GM12878 (cell line): ENCODE measurements around the gene SSTR1. TPM values are rescaled to one million over a fixed set of nuclear protein-coding genes. Genes with fewer than 3 reads are reported as not detected.

Experiments
- ATAC-seq: fragments of 200-7000 bp; cut with Tn5 transposase; 3 replicates; pipeline ENCODE4 v1.9.1; 2020; ENCODE audit warnings: mild to moderate bottlenecking, moderate library complexity
- BruUV-seq: library from RNA; stranded (reverse); fragments of 400-500 nt; replicated peaks from 2 replicates; lab custom pipeline; 2021; lab: Mats Ljungman, UMichigan
- CTCF ChIA-PET: fragments of 300-600 bp; sonication (Branson Sonifier 250); formaldehyde crosslinking; extraction: SDS; loops from one replicate; lab custom pipeline; 2021; ENCODE audit warnings: inconsistent platforms; lab: Yijun Ruan, JAX
- POLR2A ChIA-PET: fragments of 350-600 bp; formaldehyde crosslinking; extraction: SDS; loops from one replicate; lab custom pipeline; 2021; ENCODE audit warnings: inconsistent platforms; lab: Charles Lee
- RAD21 ChIA-PET: fragments of 300-600 bp; sonication (Branson Sonifier 250); formaldehyde crosslinking; loops from one replicate; lab custom pipeline; 2023; ENCODE audit warnings: antibody characterized with exemption; ENCODE audit not compliant: unreplicated experiment; lab: Charles Lee
- SMC1A ChIA-PET: fragments of 300-600 bp; sonication (Branson Sonifier 250); formaldehyde crosslinking; loops from one replicate; lab custom pipeline; 2023; ENCODE audit not compliant: unreplicated experiment, uncharacterized antibody; lab: Charles Lee
- DNase-seq: peaks from one replicate; pipeline ENCODE4 v3.0.0-alpha.2; 2011; ENCODE audit warnings: low read depth, low spot score
- FAIRE-seq: peaks from 3 replicates; lab custom pipeline; 2011; peaks lifted over from hg19 to GRCh38; lab: Jason Lieb, UNC
- H2AFZ ChIP-seq: 2 replicates; pipeline ENCODE4 v1.6.0; 2011; ENCODE audit warnings: low read depth, low read length, control low read depth; ENCODE audit not compliant: control insufficient read depth
- H3K27ac ChIP-seq: 2 replicates; pipeline ENCODE4 v1.5.1; 2011; ENCODE audit warnings: control low read depth; ENCODE audit not compliant: control insufficient read depth, insufficient read depth
- H3K27me3 ChIP-seq, 2 experiments: replicated peaks in 1 of 2; 2 replicates each; pipeline versions ENCODE4 v1.6.0 to v1.6.1; 2011; ENCODE audit warnings: low read length in 1 of 2; ENCODE audit not compliant: control insufficient read depth in 2 of 2, insufficient read depth in 2 of 2
- H3K36me3 ChIP-seq, 2 experiments: 2 replicates each; pipeline ENCODE4 v1.5.1; 2011; ENCODE audit warnings: low read length in 1 of 2; ENCODE audit not compliant: control insufficient read depth in 2 of 2, insufficient read depth in 2 of 2
- H3K4me1 ChIP-seq: 2 replicates; pipeline ENCODE4 v1.6.1; 2011; ENCODE audit warnings: mild to moderate bottlenecking, low read length, moderate library complexity, mixed read lengths; ENCODE audit not compliant: control insufficient read depth, insufficient read depth
- H3K4me2 ChIP-seq: 2 replicates; pipeline ENCODE4 v1.6.0; 2011; ENCODE audit warnings: control low read depth; ENCODE audit not compliant: control insufficient read depth, insufficient read depth
- H3K4me3 ChIP-seq: fragments of 200-600 bp; sonication (generic); 2 replicates; pipeline ENCODE4 v1.5.1; 2016
- H3K79me2 ChIP-seq: 2 replicates; pipeline ENCODE4 v1.6.0; 2011; ENCODE audit warnings: low read length; ENCODE audit not compliant: control insufficient read depth, insufficient read depth
- H3K9ac ChIP-seq: 2 replicates; pipeline ENCODE4 v1.8.0; 2011; ENCODE audit warnings: low read length, control low read depth, mixed read lengths; ENCODE audit not compliant: control insufficient read depth, insufficient read depth
- H3K9me3 ChIP-seq: replicated peaks from 3 replicates; pipeline ENCODE4 v1.5.1; 2011; ENCODE audit warnings: mild to moderate bottlenecking, low read length; ENCODE audit not compliant: control insufficient read depth, insufficient read depth
- H4K20me1 ChIP-seq: 2 replicates; pipeline ENCODE4 v1.6.0; 2011; ENCODE audit not compliant: control insufficient read depth, insufficient read depth
- CTCF ChIP-seq, 3 experiments: IDR thresholded peaks in 2 of 3; conservative IDR thresholded peaks in 1 of 3; 2 replicates each; pipeline ENCODE4 v1.5.1; 2011; ENCODE audit warnings: low read depth in 3 of 3, low read length in 3 of 3, mild to moderate bottlenecking in 3 of 3, control low read depth in 2 of 3, moderate library complexity in 2 of 3, inconsistent platforms in 1 of 3, mixed read lengths in 1 of 3; ENCODE audit not compliant: control insufficient read depth in 2 of 3, insufficient read depth in 1 of 3; ENCODE audit errors: extremely low read depth in 1 of 3
- JUND ChIP-seq: IDR thresholded peaks from 2 replicates; pipeline ENCODE4 v1.6.1; 2012; ENCODE audit warnings: low read depth, mild to moderate bottlenecking, low read length, improper control_type of control experiment, moderate library complexity
- LARP7 ChIP-seq: fragments of 450-650 bp; IDR thresholded peaks from 2 replicates; pipeline ENCODE4 v1.6.1; 2017; ENCODE audit warnings: mild to moderate bottlenecking
- MTA2 ChIP-seq: fragments of 450-650 bp; IDR thresholded peaks from 2 replicates; pipeline ENCODE4 v1.6.1; 2016; ENCODE audit warnings: low read depth, mild to moderate bottlenecking, moderate library complexity
- MXI1 ChIP-seq: fragments of 150-350 bp; IDR thresholded peaks from 2 replicates; pipeline ENCODE4 v1.6.1; 2011; ENCODE audit warnings: low read depth, mild to moderate bottlenecking, inconsistent platforms, low read length, improper control_type of control experiment
- MYC ChIP-seq: IDR thresholded peaks from 2 replicates; pipeline ENCODE4 v1.6.1; 2011; ENCODE audit warnings: mild to moderate bottlenecking, low read length, moderate library complexity, inconsistent platforms; ENCODE audit not compliant: insufficient read depth, insufficient replicate concordance, insufficient read length, severe bottlenecking
- NR2C1 ChIP-seq: fragments of 450-650 bp; IDR thresholded peaks from 2 replicates; pipeline ENCODE4 v1.6.1; 2017; ENCODE audit warnings: antibody characterized with exemption, mild to moderate bottlenecking, moderate library complexity
- SIX5 ChIP-seq: IDR thresholded peaks from 2 replicates; pipeline ENCODE4 v1.6.1; 2011; ENCODE audit warnings: mild to moderate bottlenecking, low read depth, low read length, moderate library complexity; ENCODE audit not compliant: severe bottlenecking
- SKIL ChIP-seq: fragments of 450-650 bp; IDR thresholded peaks from 2 replicates; pipeline ENCODE4 v1.6.1; 2017; ENCODE audit warnings: mild to moderate bottlenecking, low read depth, inconsistent platforms; ENCODE audit not compliant: poor library complexity, severe bottlenecking
- SP1 ChIP-seq: IDR thresholded peaks from one replicate; pipeline ENCODE4 v1.6.1; 2011; ENCODE audit warnings: low read depth, low read length
- SREBF1 ChIP-seq: IDR thresholded peaks from 2 replicates; pipeline ENCODE4 v1.6.1; 2012; ENCODE audit warnings: mild to moderate bottlenecking, low read length
- ZBED1 ChIP-seq: IDR thresholded peaks from 2 replicates; pipeline ENCODE4 v1.6.1; 2016; ENCODE audit warnings: borderline replicate concordance
- WGBS: methylation state at CpG from one replicate; pipeline ENCODE4 v1.1.6; 2016; ENCODE audit warnings: low lambda C conversion rate; ENCODE audit not compliant: insufficient replicate concordance, insufficient coverage; ENCODE audit errors: missing lambda C conversion rate; 5-methylcytosine and 5-hydroxymethylcytosine counted together
- in situ Hi-C: fragments of 300-500 bp; cut with MboI; formaldehyde crosslinking; loops from 9 replicates; pipeline ENCODE4 v1.14.3; 2018; ENCODE audit warnings: mixed read lengths
- intact Hi-C: fragments of 100-400 bp; cut with micrococcal nuclease; formaldehyde crosslinking; loops from one replicate; pipeline ENCODE4 v1.14.2; 2022; ENCODE audit not compliant: unreplicated experiment
- polyA plus RNA-seq, 11 experiments: library from polyadenylated mRNA; depleted of rRNA in 4 of 11; unstranded in 6 of 11; stranded (reverse) in 5 of 11; fragments of >200 nt; fragmentation: Nextera tagmentation in 4 of 11; fragmentation: Illumina TruSeq in 1 of 11; extraction: Ambion mirVana in 4 of 11; extraction: Trizol in 1 of 11; gene quantifications; 1 replicate in 1 of 11; 2 replicates in 10 of 11; pipeline versions ENCODE4 v1.2.1 to v1.2.3, GENCODE V29; 2011 to 2016; ENCODE audit warnings: inconsistent platforms in 2 of 11, missing spikeins in 2 of 11, low read depth in 1 of 11
- total RNA-seq, 4 experiments: library from RNA; depleted of rRNA in 3 of 4; stranded (reverse); fragments of >200 nt in 3 of 4; fragmentation: Illumina TruSeq in 1 of 4; extraction: Trizol in 1 of 4; gene quantifications; 2 replicates each; pipeline versions ENCODE4 v1.2.1 to v1.2.3, GENCODE V29; 2013 to 2021
- TF ChIP-seq, protein P1 (sequence below): fragments of 450-650 bp; IDR thresholded peaks from 2 replicates; pipeline ENCODE4 v1.6.1; 2017; ENCODE audit warnings: low read depth, mild to moderate bottlenecking, moderate library complexity
- TF ChIP-seq, protein P2 (sequence below): IDR thresholded peaks from 2 replicates; pipeline ENCODE4 v1.6.1; 2012; ENCODE audit warnings: low read length, inconsistent platforms
- TF ChIP-seq, protein P3 (sequence below): fragments of 450-650 bp; IDR thresholded peaks from 2 replicates; pipeline ENCODE4 v1.6.1; 2016; ENCODE audit warnings: mild to moderate bottlenecking

Gene SSTR1
- total and polyA plus RNA-seq, 10 of the 15 experiments (the other 5 are each of a cell fraction or from before 2014, with no cell fraction given), result 0.01 to 0.05 TPM; not detected in 8

DNA sequence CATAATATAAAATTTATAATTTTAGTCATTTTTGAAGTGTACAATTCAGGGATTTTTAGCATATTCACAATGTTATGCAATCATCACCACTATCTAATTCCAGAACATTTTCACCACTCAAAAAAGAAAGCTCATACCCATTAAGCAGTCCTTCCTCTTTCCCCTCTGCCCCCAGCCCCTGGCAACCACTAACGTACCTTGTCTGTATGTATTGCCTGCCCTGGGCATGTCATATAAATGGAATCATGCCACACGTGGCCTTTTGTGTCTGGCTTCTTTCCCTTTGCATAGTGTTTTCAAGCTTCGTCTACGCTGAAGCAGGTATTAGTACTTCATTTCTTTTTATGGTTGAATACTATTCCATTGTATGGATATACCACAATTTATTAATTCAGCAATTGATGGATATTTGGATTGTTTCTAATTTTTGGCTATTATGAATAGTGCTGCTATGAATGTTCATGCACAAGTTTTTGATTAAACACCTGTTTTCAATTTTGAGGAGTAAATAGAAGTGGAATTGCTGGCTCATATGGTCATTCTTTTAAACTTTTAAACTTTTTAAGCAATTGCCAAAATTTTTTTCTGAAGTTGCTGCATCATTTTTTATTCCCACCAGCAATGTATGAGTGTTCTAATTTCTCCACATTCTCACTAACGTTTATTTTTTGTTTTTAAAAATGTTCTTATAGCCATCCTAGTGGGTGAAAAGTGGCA lies 1.6 kb upstream of the SSTR1 start:
- Histone ChIP-seq H3K36me3 (no peaks in the 10 kb centered on the region), H3K9me3 (no peaks in the 10 kb centered on the region; the same call in 2 of the 3 replicates), H2AFZ (no peak overlapping the region), H4K20me1 (no peaks in the 10 kb centered on the region), H3K4me1 (no peaks in the 10 kb centered on the region), H3K79me2 (no peaks in the 10 kb centered on the region), H3K9ac (no peak overlapping the region), H3K27me3 (no peaks in the 10 kb centered on the region), H3K4me2 (no peak overlapping the region), H3K4me3 (no peak overlapping the region), H3K27ac (no peak overlapping the region)
- ChIA-PET RAD21 (no interaction called here), SMC1A (no interaction called here), POLR2A (no interaction called here), CTCF (no interaction called here)
- DNase-seq (no peak), ATAC-seq (no peak), FAIRE-seq (no peak)
- WGBS, result 28% methylated on average over 5 of the region's 5 CpGs
- BruUV-seq, result no TSS peak
- intact Hi-C loops (no loop called here), in situ Hi-C loops (no loop called here)
- TF ChIP-seq, protein P1, sequence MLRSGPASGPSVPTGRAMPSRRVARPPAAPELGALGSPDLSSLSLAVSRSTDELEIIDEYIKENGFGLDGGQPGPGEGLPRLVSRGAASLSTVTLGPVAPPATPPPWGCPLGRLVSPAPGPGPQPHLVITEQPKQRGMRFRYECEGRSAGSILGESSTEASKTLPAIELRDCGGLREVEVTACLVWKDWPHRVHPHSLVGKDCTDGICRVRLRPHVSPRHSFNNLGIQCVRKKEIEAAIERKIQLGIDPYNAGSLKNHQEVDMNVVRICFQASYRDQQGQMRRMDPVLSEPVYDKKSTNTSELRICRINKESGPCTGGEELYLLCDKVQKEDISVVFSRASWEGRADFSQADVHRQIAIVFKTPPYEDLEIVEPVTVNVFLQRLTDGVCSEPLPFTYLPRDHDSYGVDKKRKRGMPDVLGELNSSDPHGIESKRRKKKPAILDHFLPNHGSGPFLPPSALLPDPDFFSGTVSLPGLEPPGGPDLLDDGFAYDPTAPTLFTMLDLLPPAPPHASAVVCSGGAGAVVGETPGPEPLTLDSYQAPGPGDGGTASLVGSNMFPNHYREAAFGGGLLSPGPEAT, result no peak
- TF ChIP-seq SKIL (no peak), SREBF1 (no peak), MYC (no peak), ZBED1 (no peak), MTA2 (no peak), JUND (no peak), SIX5 (no peak), MXI1 (no peak), LARP7 (no peak), SP1 (no peak), NR2C1 (no peak), CTCF (IDR thresholded peaks at IDR 0.05 in 2 of 3, conservative IDR thresholded peaks at IDR 0.05 in 1 of 3; ENCODE audit: control insufficient read depth in 2 of 3, extremely low read depth in 1 of 3, insufficient read depth in 1 of 3, low read depth in 3 of 3, low read length in 3 of 3) (no peak)
- TF ChIP-seq, protein P2, sequence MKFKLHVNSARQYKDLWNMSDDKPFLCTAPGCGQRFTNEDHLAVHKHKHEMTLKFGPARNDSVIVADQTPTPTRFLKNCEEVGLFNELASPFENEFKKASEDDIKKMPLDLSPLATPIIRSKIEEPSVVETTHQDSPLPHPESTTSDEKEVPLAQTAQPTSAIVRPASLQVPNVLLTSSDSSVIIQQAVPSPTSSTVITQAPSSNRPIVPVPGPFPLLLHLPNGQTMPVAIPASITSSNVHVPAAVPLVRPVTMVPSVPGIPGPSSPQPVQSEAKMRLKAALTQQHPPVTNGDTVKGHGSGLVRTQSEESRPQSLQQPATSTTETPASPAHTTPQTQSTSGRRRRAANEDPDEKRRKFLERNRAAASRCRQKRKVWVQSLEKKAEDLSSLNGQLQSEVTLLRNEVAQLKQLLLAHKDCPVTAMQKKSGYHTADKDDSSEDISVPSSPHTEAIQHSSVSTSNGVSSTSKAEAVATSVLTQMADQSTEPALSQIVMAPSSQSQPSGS, result no peak
- TF ChIP-seq, protein P3, sequence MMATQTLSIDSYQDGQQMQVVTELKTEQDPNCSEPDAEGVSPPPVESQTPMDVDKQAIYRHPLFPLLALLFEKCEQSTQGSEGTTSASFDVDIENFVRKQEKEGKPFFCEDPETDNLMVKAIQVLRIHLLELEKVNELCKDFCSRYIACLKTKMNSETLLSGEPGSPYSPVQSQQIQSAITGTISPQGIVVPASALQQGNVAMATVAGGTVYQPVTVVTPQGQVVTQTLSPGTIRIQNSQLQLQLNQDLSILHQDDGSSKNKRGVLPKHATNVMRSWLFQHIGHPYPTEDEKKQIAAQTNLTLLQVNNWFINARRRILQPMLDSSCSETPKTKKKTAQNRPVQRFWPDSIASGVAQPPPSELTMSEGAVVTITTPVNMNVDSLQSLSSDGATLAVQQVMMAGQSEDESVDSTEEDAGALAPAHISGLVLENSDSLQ, result no peak
